ENCODE results near the gene FOXS1. TPM values are rescaled to one million over a fixed set of nuclear protein-coding genes. Genes with fewer than 3 reads are reported as not detected.

The FOXS1 gene
- polyA plus RNA-seq, 1 of the 3 experiments (the other 2 are of a cell fraction): 0.99 TPM

GRCh38 chr20:31813611-31814010 is 31.8 kb downstream of the FOXS1 start:
- Histone ChIP-seq H2AFZ (ENCODE audit: low read depth) (no peak overlapping the region; the same call in 1 of the 2 replicates), H3K9me3 (no peaks in the 10 kb centered on the region), H3K27me3 (ENCODE audit: insufficient read depth) (no peaks in the 10 kb centered on the region), H3K4me2 (no peak overlapping the region), H3K9me2 (no peaks in the 10 kb centered on the region), H3K9ac (no peak overlapping the region), H4K20me1 (ENCODE audit: insufficient read depth) (no peaks in the 10 kb centered on the region), H3K4me3 (ENCODE audit: low read depth in 2 of 2, low read length in 1 of 2) (no peak overlapping the region), H3K27ac (ENCODE audit: low read depth in 2 of 2, low read length in 1 of 2) (no peak overlapping the region), H3K4me1 (ENCODE audit: control insufficient read depth in 1 of 2, insufficient read depth in 2 of 2, low read depth in 1 of 2, low read length in 1 of 2) (peaks cover 10 to 18% of the 10 kb centered on the region in 2 experiments; a peak in 2 of 4 replicates), H3F3A (replicated peaks; ENCODE audit: insufficient read depth) (peaks cover 3% of the 10 kb centered on the region), H3K36me3 (replicated peaks in 1 of 2; ENCODE audit: control insufficient read depth in 1 of 2, insufficient read depth in 2 of 2, low read length in 1 of 2) (peaks cover 0 to 2% of the 10 kb centered on the region in 2 experiments), H3K79me2 (ENCODE audit: insufficient read depth) (no peaks in the 10 kb centered on the region)
- ChIA-PET POLR2A (no interaction called here), CTCF (interaction anchor here (1.1 to 2.8 kb wide), 2 partner anchors 9 to 33 kb away, joined by 3 to 19 read pairs; no protein-coding TSS in a partner anchor)
- DNase-seq: no peak
- TF ChIP-seq GATA2 (CRISPR knock-in tag; IDR thresholded peaks at IDR 0.05) (no peak), TAF1 (IDR thresholded peaks at IDR 0.05; ENCODE audit: borderline replicate concordance, low read depth, low read length) (no peak), CHD2 (IDR thresholded peaks at IDR 0.05; ENCODE audit: low read length, partially characterized antibody) (no peak)

GRCh38 chr20:31811796-31812728 is 33.3 kb downstream of the FOXS1 start:
- H3K9me3 ChIP-seq: no peaks in the 10 kb centered on the region
- H3K36me3 ChIP-seq (replicated peaks in 1 of 2; ENCODE audit: control insufficient read depth in 1 of 2, insufficient read depth in 2 of 2, low read length in 1 of 2): peaks cover 0 to 9% of the 10 kb centered on the region in 2 experiments
- H3K4me1 ChIP-seq (ENCODE audit: control insufficient read depth in 1 of 2, insufficient read depth in 2 of 2, low read depth in 1 of 2, low read length in 1 of 2): peaks cover 10 to 18% of the 10 kb centered on the region in 2 experiments; a peak in 2 of 4 replicates
- H3K4me2 ChIP-seq: 0 out of 2 replicates have a peak overlapping the region, but pooled peaks have one; percentile 8
- CTCF ChIA-PET: interaction anchor here (1.3 to 1.8 kb wide), 3 partner anchors 12 to 41 kb away, joined by 4 to 6 read pairs (median 6); no protein-coding TSS in a partner anchor
- H3K4me3 ChIP-seq (ENCODE audit: low read depth in 2 of 2, low read length in 1 of 2): no peak overlapping the region
- TF ChIP-seq TCF12 (IDR thresholded peaks at IDR 0.05) (peak; percentile 9; the same call in 1 of the 2 replicates), GABPA (IDR thresholded peaks at IDR 0.05; ENCODE audit: low read depth) (no peak)
- no peak overlapping the region for H3K9ac ChIP-seq
- no peak overlapping the region for H3K27ac ChIP-seq (ENCODE audit: low read depth in 2 of 2, low read length in 1 of 2)
- POLR2A ChIA-PET: no interaction called here
- no peak overlapping the region for H2AFZ ChIP-seq (ENCODE audit: low read depth)
- H4K20me1 ChIP-seq (ENCODE audit: insufficient read depth): no peaks in the 10 kb centered on the region
- no peak for DNase-seq
- H3K27me3 ChIP-seq (ENCODE audit: insufficient read depth): no peaks in the 10 kb centered on the region
- WGBS (ENCODE audit: low lambda C conversion rate): 78% methylated on average over 15 of the region's 15 CpGs
- no peaks in the 10 kb centered on the region for H3K79me2 ChIP-seq (ENCODE audit: insufficient read depth)
- no peaks in the 10 kb centered on the region for H3K9me2 ChIP-seq
- peaks cover 3% of the 10 kb centered on the region for H3F3A ChIP-seq (replicated peaks; ENCODE audit: insufficient read depth)

GRCh38 chr20:31811198-31811597 is 34.2 kb downstream of the FOXS1 start:
- Histone ChIP-seq H3K9me3 (no peaks in the 10 kb centered on the region), H4K20me1 (ENCODE audit: insufficient read depth) (no peaks in the 10 kb centered on the region), H3F3A (replicated peaks; ENCODE audit: insufficient read depth) (peaks cover 8% of the 10 kb centered on the region), H3K79me2 (ENCODE audit: insufficient read depth) (no peaks in the 10 kb centered on the region), H3K9me2 (no peaks in the 10 kb centered on the region), H3K27me3 (ENCODE audit: insufficient read depth) (no peaks in the 10 kb centered on the region), H3K36me3 (replicated peaks in 1 of 2; ENCODE audit: control insufficient read depth in 1 of 2, insufficient read depth in 2 of 2, low read length in 1 of 2) (peaks cover 3 to 17% of the 10 kb centered on the region in 2 experiments), H3K9ac (no peak overlapping the region), H3K27ac (ENCODE audit: low read depth in 2 of 2, low read length in 1 of 2) (no peak overlapping the region; a peak in 1 of 4 replicates), H3K4me2 (no peak overlapping the region), H3K4me1 (ENCODE audit: control insufficient read depth in 1 of 2, insufficient read depth in 2 of 2, low read depth in 1 of 2, low read length in 1 of 2) (peaks cover 10 to 18% of the 10 kb centered on the region in 2 experiments; a peak in 2 of 4 replicates), H3K4me3 (ENCODE audit: low read depth in 2 of 2, low read length in 1 of 2) (no peak overlapping the region), H2AFZ (ENCODE audit: low read depth) (no peak overlapping the region)
- DNase-seq: no peak
- POLR2A ChIA-PET: no interaction called here
- CTCF ChIA-PET: interaction anchor here (1.3 to 1.8 kb wide), 4 partner anchors 12 to 141 kb away, joined by 4 to 6 read pairs (median 5); partner anchors contain the start of gene PDRG1
- WGBS (ENCODE audit: low lambda C conversion rate): 100% methylated on average over 2 of the region's 4 CpGs
- TF ChIP-seq CHD2 (IDR thresholded peaks at IDR 0.05; ENCODE audit: low read length, partially characterized antibody): no peak
- TF ChIP-seq ZBTB33 (IDR thresholded peaks at IDR 0.05; ENCODE audit: borderline replicate concordance, low read depth): no peak
- no peak for TF ChIP-seq REST (IDR thresholded peaks at IDR 0.05; ENCODE audit: low read depth, low read length)
- TF ChIP-seq MXI1 (IDR thresholded peaks at IDR 0.05; ENCODE audit: low read depth, low read length): no peak
- no peak for TF ChIP-seq EP300 (IDR thresholded peaks at IDR 0.05; ENCODE audit: borderline replicate concordance in 1 of 2, low read depth in 1 of 2, low read length in 1 of 2)
- no peak for TF ChIP-seq GABPA (IDR thresholded peaks at IDR 0.05; ENCODE audit: low read depth)
- no peak for TF ChIP-seq TCF12 (IDR thresholded peaks at IDR 0.05)
- no peak for TF ChIP-seq GATA2 (CRISPR knock-in tag; IDR thresholded peaks at IDR 0.05)
- no peak for TF ChIP-seq TEAD4 (IDR thresholded peaks at IDR 0.05; ENCODE audit: borderline replicate concordance, insufficient read depth)
- TF ChIP-seq NRF1 (IDR thresholded peaks at IDR 0.05; ENCODE audit: low read depth, low read length): no peak
- no peak for TF ChIP-seq SIN3A (IDR thresholded peaks at IDR 0.05; ENCODE audit: borderline replicate concordance, low read depth, low read length)
